AG10803 (cell line): ENCODE results near the gene AFAP1L1.

Experiments used
- DNase-seq: peaks from one replicate; pipeline ENCODE4 v3.0.0; 2010; ENCODE audit warnings: low read depth
- H3K4me3 ChIP-seq: 2 replicates; pipeline ENCODE4 v1.5.1; 2011; ENCODE audit warnings: mild to moderate bottlenecking, low read length, control low read depth
- TF ChIP-seq, protein P1 (sequence below): conservative IDR thresholded peaks from 2 replicates; pipeline ENCODE4 v1.5.1; 2011; ENCODE audit warnings: mild to moderate bottlenecking, low read length, control low read depth, inconsistent platforms

Gene AFAP1L1

GRCh38 chr5:149356391-149356790 is 84.7 kb downstream of the AFAP1L1 start:
- no peak for DNase-seq
- no peak overlapping the region for H3K4me3 ChIP-seq
- TF ChIP-seq, protein P1, sequence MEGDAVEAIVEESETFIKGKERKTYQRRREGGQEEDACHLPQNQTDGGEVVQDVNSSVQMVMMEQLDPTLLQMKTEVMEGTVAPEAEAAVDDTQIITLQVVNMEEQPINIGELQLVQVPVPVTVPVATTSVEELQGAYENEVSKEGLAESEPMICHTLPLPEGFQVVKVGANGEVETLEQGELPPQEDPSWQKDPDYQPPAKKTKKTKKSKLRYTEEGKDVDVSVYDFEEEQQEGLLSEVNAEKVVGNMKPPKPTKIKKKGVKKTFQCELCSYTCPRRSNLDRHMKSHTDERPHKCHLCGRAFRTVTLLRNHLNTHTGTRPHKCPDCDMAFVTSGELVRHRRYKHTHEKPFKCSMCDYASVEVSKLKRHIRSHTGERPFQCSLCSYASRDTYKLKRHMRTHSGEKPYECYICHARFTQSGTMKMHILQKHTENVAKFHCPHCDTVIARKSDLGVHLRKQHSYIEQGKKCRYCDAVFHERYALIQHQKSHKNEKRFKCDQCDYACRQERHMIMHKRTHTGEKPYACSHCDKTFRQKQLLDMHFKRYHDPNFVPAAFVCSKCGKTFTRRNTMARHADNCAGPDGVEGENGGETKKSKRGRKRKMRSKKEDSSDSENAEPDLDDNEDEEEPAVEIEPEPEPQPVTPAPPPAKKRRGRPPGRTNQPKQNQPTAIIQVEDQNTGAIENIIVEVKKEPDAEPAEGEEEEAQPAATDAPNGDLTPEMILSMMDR: no peak

DNA sequence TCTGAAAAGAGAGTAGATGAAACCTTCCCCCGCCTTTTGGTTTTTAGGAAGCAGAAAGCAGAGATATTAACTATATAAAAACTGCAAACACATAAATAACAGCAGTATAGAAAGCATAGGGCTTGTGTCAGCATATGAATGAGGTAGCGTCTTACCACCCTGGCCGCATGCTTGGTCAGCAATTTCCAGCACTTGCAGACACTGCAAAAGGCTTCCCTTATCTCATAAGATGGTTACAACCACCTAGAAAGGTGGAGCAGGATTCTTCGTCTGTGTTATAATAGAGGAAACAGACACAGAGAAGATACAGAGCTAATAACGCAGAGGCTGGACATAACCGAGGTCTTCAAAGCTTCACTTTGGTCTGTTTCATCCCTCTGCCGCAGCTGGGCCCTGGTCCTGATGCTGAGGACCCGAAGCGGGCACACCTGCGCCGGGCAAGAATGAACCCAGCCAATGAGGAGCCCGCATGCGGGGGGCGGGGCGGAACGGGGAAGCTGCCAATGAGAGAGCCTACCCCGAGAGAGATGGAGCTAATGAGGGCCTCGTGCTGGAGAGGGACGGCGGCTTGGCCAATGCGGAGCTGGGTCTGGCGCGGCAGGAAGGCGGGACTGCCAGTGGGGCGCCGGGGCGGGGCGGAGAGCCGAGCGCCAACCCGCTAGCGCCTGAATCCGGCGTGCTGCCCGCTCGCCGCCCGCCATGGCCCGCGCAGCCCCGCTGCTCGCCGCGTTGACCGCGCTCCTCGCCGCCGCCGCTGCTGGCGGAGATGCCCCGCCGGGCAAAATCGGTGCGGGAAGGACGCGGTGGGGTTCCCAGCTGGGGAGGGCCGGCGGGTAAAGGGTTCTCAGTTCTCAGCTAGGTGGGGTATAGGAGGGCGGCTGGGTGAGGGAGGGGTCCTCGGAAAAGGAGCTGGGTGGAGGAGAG is 86.0 kb downstream of the AFAP1L1 start, which contains the start of gene PCYOX1L:
Gene PCYOX1L, plus strand, starts transcription at position 677 of the 924 bp plus-strand sequence. Its CDS starts 23 bp downstream, at position 700.
- TF ChIP-seq, protein P1: no peak
- H3K4me3 ChIP-seq: peak within 1 kb of the TSS; percentile 74
- DNase-seq: peak; percentile 94

- TF ChIP-seq, protein P1: no peak
- DNase-seq: no peak
- peak overlapping the region; percentile 74 for H3K4me3 ChIP-seq
Measured at GRCh38 chr5:149358294-149358651, 86.6 kb downstream of the AFAP1L1 start.

- DNase-seq: no peak
- TF ChIP-seq, protein P1: no peak
- H3K4me3 ChIP-seq: no peak overlapping the region; the same call in 1 of the 2 replicates
Measured at GRCh38 chr5:149358868-149359495, 87.3 kb downstream of the AFAP1L1 start.

- H3K4me3 ChIP-seq: no peak overlapping the region
- no peak for DNase-seq
- TF ChIP-seq, protein P1: no peak
Measured at GRCh38 chr5:149360272-149360671, 88.6 kb downstream of the AFAP1L1 start.

DNA sequence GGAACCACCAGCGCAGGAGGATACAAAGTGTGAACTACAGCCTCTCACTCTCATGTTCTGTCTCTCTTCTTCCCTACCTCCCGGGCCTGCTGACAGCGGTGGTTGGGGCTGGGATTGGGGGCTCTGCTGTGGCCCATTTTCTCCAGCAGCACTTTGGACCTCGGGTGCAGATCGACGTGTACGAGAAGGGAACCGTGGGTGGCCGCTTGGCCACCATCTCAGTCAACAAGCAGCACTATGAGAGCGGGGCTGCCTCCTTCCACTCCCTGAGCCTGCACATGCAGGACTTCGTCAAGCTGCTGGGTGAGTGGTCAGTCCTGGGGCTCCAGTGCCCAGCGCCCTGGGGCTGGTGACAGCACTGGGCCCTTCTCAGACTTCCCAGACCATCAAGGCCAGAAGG is 90.9 kb downstream of the AFAP1L1 start:
- TF ChIP-seq, protein P1: no peak
- no peak for DNase-seq

More for the DNA sequence above, 90.9 kb downstream of the AFAP1L1 start:
- no peak overlapping the region for H3K4me3 ChIP-seq
